ENCODE measurements around the gene KCNQ5.
A peak's percentile ranks its signal among the peaks of the same experiment; 100 is the strongest.
"Not testable (repeated sequence)": the region's sequence is repeated elsewhere in the genome, so short reads cannot be mapped to it uniquely, and the experiment has no call there.

KCNQ5 gene

GRCh38 chr6:72621291-72622093 lies at the start of gene KCNQ5:
Gene KCNQ5 (plus strand): TSS chr6:72622064.
- Histone ChIP-seq H3K9me3 (ENCODE audit: insufficient read depth, low read length) (no peaks in the 10 kb centered on the region), H3K9ac (ENCODE audit: low read length) (peak within 1 kb of the TSS; percentile 96), H4K20me1 (ENCODE audit: insufficient read depth, low read length) (peaks cover 15% of the 10 kb centered on the region), H3K27me3 (ENCODE audit: low read depth, low read length) (peaks cover 12% of the 10 kb centered on the region), H3K4me1 (ENCODE audit: low read length) (peaks cover 54% of the 10 kb centered on the region), H3K79me2 (ENCODE audit: low read length) (peaks cover 33% of the 10 kb centered on the region), H2AFZ (ENCODE audit: low read depth, low read length) (peak within 1 kb of the TSS; percentile 96), H3K4me3 (ENCODE audit: low read length) (peak within 1 kb of the TSS; percentile 92), H3K4me2 (ENCODE audit: low read length) (peak within 1 kb of the TSS; percentile 96), H3K27ac (ENCODE audit: low read length) (peak within 1 kb of the TSS; percentile 67), H3K36me3 (replicated peaks; ENCODE audit: low read depth, low read length) (peaks cover 2% of the 10 kb centered on the region)
- TF ChIP-seq, protein P1, sequence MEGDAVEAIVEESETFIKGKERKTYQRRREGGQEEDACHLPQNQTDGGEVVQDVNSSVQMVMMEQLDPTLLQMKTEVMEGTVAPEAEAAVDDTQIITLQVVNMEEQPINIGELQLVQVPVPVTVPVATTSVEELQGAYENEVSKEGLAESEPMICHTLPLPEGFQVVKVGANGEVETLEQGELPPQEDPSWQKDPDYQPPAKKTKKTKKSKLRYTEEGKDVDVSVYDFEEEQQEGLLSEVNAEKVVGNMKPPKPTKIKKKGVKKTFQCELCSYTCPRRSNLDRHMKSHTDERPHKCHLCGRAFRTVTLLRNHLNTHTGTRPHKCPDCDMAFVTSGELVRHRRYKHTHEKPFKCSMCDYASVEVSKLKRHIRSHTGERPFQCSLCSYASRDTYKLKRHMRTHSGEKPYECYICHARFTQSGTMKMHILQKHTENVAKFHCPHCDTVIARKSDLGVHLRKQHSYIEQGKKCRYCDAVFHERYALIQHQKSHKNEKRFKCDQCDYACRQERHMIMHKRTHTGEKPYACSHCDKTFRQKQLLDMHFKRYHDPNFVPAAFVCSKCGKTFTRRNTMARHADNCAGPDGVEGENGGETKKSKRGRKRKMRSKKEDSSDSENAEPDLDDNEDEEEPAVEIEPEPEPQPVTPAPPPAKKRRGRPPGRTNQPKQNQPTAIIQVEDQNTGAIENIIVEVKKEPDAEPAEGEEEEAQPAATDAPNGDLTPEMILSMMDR (IDR thresholded peaks at IDR 0.05; ENCODE audit: low read depth, low read length), result no peak
- TF ChIP-seq EZH2phosphoT487 (IDR thresholded peaks at IDR 0.05; ENCODE audit: low read depth), result no peak

DNA sequence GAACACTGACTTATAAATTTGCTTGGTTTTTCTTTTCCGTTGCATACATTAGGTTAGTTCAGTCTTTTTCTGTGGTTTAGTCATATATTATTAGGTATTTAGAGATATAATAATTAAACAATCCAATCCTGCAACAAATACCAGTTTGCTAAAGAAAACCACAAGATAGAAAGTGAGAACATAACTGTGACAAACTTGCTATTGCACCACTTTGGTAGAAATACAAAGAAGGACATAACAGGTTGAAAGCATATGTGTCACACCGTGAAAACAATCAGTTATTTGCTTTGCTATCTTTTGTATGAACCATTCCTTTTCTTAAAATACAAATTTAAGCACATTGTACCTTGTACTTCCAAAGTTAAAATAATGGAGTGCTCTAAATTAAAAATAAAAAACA lies 42.0 kb upstream of the KCNQ5 start:
- H3K79me2 ChIP-seq (ENCODE audit: low read length), result no peaks in the 10 kb centered on the region
- H3K4me2 ChIP-seq (ENCODE audit: low read length), result peak overlapping the region; percentile 62
- peaks cover 3% of the 10 kb centered on the region; the same call in 1 of the 2 replicates for H3K4me1 ChIP-seq (ENCODE audit: low read length)
- no peaks in the 10 kb centered on the region for H3K36me3 ChIP-seq (replicated peaks; ENCODE audit: low read depth, low read length)
- TF ChIP-seq, protein P1 (IDR thresholded peaks at IDR 0.05; ENCODE audit: low read depth, low read length), result no peak
- no peak for TF ChIP-seq EZH2phosphoT487 (IDR thresholded peaks at IDR 0.05; ENCODE audit: low read depth)
- peak overlapping the region; percentile 63 for H2AFZ ChIP-seq (ENCODE audit: low read depth, low read length)
- H3K27me3 ChIP-seq (ENCODE audit: low read depth, low read length), result 0 out of 2 replicates have a peak, but pooled peaks cover 4% of the 10 kb centered on the region
- H3K27ac ChIP-seq (ENCODE audit: low read length), result no peak overlapping the region
- H3K4me3 ChIP-seq (ENCODE audit: low read length), result peak overlapping the region; percentile 32
- no peaks in the 10 kb centered on the region for H3K9me3 ChIP-seq (ENCODE audit: insufficient read depth, low read length)
- H4K20me1 ChIP-seq (ENCODE audit: insufficient read depth, low read length), result no peaks in the 10 kb centered on the region
- H3K9ac ChIP-seq (ENCODE audit: low read length), result no peak overlapping the region; the same call in 1 of the 2 replicates

GRCh38 chr6:72580281-72580940 lies 41.5 kb upstream of the KCNQ5 start:
- Histone ChIP-seq H3K4me1 (ENCODE audit: low read length) (peaks cover 3% of the 10 kb centered on the region; the same call in 1 of the 2 replicates), H4K20me1 (ENCODE audit: insufficient read depth, low read length) (no peaks in the 10 kb centered on the region), H3K27ac (ENCODE audit: low read length) (no peak overlapping the region), H3K79me2 (ENCODE audit: low read length) (no peaks in the 10 kb centered on the region), H3K27me3 (ENCODE audit: low read depth, low read length) (0 out of 2 replicates have a peak, but pooled peaks cover 4% of the 10 kb centered on the region), H3K4me3 (ENCODE audit: low read length) (peak overlapping the region; percentile 32), H2AFZ (ENCODE audit: low read depth, low read length) (peak overlapping the region; percentile 63), H3K4me2 (ENCODE audit: low read length) (peak overlapping the region; percentile 62), H3K9me3 (ENCODE audit: insufficient read depth, low read length) (no peaks in the 10 kb centered on the region), H3K9ac (ENCODE audit: low read length) (no peak overlapping the region; the same call in 1 of the 2 replicates), H3K36me3 (replicated peaks; ENCODE audit: low read depth, low read length) (no peaks in the 10 kb centered on the region)
- TF ChIP-seq, protein P1 (IDR thresholded peaks at IDR 0.05; ENCODE audit: low read depth, low read length), result peak; percentile 92
- no peak for TF ChIP-seq EZH2phosphoT487 (IDR thresholded peaks at IDR 0.05; ENCODE audit: low read depth)

- not testable (repeated sequence) for H2AFZ ChIP-seq (ENCODE audit: low read depth, low read length); H3K36me3 ChIP-seq (replicated peaks; ENCODE audit: low read depth, low read length)
Observed at GRCh38 chr6:72580950-72581349, 40.9 kb upstream of the KCNQ5 start.

More at GRCh38 chr6:72580950-72581349, 40.9 kb upstream of the KCNQ5 start:
- H3K9ac ChIP-seq (ENCODE audit: low read length); H3K4me3 ChIP-seq (ENCODE audit: low read length); H3K27me3 ChIP-seq (ENCODE audit: low read depth, low read length); H3K4me1 ChIP-seq (ENCODE audit: low read length); H3K79me2 ChIP-seq (ENCODE audit: low read length); H3K27ac ChIP-seq (ENCODE audit: low read length); H4K20me1 ChIP-seq (ENCODE audit: insufficient read depth, low read length); H3K9me3 ChIP-seq (ENCODE audit: insufficient read depth, low read length): not testable (repeated sequence)
- H3K4me2 ChIP-seq (ENCODE audit: low read length), result peak overlapping the region; percentile 62; the same call in 1 of the 2 replicates
